ENCODE measurements around the gene ARPP21.

The ARPP21 gene

DNA sequence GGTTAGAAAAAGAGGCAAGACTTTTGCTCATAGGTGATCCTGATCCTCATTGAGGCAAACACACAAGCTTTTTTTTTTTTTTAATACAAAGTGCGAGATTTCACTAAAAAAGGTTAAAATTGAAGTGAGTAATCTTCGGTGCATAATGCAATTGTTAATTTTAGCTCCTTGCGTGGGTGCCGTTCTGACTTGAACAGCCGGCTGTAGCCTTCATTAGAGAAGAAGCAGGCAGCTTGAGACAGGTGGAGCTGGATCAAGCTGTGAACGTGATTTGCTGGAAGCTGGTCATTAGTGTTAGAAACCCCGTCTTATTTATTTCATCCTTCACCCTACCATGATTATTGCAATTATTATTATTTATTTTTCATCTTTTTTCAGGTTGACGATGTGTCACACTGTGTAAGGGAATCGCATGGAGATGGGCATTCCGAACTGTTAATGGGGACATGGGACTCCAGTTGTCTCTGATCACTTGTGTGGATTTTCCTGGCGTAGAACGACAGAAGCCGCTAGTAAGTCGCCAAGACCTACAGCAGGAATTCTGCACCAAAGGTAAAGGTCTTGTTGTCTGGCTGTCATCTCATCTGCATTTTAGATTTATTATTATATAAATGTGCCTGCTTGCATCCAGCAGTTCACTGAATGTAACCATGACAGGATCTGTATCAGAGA is 40.2 kb downstream of the ARPP21 start:
- DNase-seq = no peak

DNA sequence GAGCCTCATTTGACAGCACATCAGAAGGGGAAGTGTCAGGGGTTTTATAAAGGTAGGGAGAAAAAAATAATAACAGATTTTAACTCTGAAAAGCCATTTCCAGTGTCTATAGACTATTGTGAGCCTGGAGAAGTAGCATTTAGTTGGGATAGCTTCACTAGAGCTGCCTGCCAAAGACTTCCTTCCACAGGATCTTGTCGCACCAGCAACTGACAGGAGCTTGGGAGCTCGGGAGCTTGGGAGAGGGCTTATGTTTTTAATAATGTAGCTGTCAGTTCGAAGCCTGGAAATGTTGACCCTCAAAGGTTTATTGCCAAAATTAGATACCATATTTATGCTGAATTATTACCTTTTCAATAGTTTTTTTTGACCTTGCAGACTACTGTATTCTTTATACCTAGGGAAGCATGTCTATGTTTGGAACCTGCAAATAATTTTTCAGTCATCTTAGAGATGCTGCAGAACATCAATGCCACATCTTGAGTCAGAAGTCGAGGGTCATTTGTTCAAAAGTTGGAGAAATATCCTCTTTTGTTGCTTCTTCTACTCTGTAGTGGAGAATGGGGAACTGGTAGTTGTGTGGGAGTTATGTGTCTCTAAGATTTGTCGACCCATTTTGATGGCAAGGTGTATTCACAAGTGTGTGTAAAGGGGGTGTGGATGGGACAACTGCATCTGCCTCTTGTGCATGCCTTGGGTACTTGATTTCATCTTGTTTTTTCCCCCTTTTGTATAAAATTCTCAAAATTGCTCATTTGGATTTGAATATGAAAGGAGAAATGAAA is 41.7 kb downstream of the ARPP21 start:
- no peak for DNase-seq

DNA sequence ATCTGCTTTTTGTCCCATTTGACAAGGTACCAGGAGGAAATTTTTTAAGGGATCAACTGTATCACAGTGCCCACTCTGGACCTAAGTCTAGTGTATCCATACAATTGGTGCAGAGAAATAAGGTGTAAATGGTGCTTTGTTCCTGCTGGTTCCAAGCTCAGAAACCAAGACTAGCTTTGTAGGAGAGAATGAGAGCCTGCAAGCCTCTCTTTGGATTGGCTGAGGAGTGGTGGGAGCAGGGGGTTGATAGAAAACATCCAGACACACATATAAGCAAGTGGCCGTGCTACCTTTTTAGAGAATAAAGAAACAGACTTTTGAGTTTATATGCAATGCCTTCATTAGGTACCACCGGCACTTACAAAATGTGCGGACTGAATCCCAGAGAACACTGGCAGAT is 45.8 kb downstream of the ARPP21 start:
- no peak for DNase-seq

DNA sequence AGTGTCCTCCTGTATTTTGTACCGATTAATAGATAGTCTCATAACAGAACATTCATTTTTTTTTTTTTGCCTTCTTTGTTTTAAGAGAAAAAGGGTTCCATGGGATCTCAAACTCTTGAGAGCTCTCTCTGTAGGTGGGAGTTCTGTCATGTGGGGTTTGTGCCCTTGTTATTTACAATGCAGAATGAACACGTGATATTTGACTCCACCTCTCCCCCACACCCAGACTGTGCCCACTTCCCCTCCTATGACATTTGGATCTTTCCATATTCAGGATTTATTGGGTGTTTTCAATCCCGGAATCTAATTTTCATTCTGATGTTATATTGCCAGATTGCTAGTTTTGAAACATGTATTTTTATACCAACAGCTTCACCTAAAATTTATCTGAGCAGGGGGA is 49.5 kb downstream of the ARPP21 start:
- DNase-seq = no peak

DNA sequence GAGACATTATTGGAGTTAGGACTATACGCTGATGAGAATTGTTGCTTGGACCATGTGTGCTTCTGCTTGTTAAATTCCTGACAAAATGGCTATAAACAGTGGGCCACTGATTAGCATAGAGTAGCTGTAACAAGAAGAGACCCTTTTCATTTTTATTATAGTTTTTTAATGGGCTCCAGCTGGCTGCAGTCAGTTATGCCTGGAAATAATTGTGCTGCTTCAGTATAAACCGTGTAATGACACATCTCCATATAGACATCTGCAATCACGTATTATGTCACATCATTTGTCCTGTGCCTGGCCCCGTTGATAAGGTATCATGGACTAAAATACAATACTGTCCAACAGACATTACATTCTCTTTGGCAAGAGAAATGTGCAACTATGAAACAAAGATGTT is 50.9 kb downstream of the ARPP21 start:
- DNase-seq = no peak

DNA sequence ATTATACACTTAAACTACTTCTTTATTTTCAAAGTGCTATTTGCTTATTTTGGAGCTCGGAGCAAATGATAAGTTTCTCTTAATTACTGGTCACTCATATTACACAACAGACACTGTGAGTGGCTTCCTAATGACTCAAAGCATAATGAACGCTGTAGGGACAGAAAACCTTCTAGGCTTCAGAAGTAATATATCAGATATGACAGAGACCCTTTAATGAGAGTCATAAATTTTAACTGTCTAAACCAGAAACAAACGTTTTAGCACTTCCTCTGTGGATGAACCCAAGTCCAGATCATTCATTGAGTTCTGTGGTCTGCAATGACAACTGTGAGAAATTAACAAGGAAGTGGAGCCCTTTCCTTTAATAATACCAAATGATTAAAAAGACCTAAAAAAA is 66.6 kb downstream of the ARPP21 start:
- no peak for DNase-seq

DNA sequence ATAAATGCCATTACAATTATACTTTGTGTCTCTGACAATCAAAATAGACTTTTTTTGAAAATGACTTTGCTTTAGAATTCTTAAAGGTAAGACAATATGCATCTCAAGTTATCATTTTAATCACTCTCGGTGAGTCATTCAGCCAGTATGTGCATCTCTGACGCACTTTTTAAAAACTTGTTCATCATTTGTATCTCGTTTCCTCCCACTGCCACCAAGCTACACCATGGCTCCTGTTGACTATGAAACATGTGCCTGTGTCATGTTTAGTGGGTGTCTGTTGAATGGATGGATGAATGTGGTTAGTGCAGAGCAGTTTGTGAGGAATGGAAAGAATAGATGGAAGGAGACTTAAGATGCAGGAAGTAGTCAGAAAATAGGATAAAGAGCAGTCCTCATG is 68.6 kb downstream of the ARPP21 start:
- no peak for DNase-seq

DNA sequence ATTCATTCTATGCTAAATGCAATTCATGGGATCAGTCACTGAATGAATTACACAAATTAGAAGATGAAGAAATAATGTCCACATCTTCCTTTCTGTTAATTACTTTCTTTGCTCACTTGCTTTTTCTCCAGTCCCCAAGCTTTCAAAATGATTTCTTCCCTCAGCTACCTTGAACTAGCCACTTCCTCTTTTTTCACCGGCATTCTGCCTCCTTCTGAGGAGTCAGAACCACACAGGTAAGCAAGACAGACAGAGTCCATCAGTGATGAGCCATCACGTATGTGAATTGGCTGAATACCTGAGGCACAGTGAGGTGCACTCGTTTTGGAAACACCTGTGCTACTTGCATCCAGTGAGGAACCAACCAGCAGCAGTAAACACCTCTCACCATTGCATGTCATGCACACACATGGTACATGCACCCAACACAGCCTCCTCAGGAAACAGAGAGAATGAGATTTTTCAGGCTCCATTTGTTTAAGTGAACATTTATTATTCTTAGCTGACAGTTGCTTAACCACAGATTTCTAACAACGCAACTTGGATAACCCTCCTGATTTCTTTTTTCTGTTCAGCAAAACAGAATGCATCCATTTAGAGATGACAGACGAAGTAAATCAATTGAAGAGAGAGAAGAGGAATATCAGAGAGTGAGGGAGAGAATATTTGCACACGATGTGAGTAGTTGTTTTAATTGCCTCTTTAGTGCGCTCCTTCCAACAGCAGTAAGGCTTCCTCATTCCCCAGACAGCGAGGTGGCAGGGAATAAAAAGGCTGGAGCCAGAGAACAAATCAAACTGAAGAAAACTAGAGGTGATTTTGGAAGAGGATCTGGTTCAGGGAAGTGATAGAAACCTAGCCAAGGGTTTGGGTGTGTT is 69.3 kb downstream of the ARPP21 start:
- no peak for DNase-seq

DNA sequence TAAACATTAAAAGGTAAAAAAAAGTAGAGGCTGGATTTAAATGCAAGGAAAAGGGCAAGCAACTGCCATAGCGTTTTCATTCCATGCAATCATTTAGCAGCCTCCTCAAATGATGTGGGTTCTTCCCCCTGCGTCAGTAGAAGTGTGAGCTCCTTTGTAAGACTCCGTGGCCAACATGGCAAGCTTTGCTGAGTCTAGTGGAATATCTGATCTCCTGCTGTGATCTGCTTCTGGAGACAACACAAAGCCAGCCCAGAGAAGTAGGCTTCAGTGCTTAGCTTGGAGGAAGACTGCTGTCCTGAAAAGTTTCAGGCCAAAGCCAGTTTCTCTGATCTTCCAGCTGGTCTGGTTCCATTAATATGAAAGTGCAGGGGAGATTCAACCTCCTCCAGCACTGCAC is 70.4 kb downstream of the ARPP21 start:
- DNase-seq = no peak

DNA sequence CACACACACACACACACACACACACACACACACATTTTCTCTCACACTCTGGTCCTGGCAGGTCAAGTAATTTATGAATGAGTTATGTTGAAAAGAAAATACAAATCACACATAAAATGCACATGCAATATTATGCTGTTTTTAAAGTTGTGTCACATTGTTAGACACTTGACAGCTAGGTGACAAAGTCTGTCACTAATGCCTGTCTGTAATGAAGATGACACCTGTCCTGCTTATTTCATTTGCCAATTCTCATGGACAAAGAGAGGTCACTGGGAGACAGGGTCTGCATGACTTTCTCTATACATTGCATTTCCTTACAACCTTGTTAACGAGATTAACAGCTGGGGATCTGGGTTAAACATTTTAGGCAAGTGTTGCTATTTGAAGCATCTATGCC is 71.2 kb downstream of the ARPP21 start:
- DNase-seq = no peak

DNA sequence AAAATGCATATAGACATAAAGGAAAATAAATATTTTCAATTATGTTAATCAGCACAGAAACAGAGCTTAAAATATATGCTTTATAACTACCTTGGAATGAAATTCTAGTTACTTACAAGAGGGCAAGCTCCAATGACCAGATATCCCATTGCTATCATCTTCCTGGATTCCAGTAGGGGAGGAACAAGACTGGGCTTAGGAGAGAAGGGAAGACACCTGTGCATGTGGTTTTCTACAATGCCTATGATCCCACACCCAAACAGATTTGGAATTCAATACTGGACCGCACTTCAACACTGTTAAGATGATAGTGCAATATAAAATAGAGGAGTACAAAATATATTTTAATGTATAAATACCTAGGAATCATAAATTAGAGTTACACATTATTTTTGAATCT is 79.6 kb downstream of the ARPP21 start:
- no peak for DNase-seq

DNA sequence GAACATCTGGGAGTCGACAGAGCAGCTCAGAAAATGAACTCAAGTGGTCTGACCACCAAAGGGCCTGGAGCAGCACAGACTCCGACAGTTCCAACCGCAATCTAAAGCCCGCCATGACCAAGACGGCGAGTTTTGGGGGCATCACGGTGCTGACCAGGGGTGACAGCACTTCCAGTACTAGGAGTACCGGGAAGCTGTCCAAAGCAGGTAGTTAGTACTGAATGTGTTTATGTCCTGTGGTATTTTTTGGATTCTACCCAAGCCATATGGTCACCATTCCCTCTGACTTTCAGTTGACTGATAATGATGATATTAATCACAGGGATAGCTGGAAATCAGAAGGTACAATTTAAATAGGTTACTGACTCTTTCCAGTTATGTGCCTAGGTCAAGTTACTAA is 82.3 kb downstream of the ARPP21 start:
- no peak for DNase-seq

DNA sequence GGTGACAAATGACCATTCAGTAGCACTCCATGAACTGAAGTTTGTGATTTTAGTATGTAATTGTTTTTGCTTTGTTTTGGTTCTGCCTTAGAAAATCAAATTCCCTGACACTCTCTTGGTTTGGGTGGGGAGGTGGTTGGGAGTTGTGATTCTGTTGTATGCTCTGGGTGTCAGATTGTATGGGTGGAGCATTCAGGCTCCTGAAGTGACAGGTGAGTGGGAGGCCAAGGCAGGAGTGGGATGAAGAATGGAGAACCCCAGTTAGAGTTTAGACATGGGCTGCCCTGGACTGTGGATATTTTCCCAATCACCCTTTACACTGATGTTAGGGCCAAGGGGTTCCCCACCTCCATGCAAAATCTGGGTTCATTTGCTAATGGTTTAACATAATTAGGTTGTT is 83.6 kb downstream of the ARPP21 start:
- DNase-seq = no peak

DNA sequence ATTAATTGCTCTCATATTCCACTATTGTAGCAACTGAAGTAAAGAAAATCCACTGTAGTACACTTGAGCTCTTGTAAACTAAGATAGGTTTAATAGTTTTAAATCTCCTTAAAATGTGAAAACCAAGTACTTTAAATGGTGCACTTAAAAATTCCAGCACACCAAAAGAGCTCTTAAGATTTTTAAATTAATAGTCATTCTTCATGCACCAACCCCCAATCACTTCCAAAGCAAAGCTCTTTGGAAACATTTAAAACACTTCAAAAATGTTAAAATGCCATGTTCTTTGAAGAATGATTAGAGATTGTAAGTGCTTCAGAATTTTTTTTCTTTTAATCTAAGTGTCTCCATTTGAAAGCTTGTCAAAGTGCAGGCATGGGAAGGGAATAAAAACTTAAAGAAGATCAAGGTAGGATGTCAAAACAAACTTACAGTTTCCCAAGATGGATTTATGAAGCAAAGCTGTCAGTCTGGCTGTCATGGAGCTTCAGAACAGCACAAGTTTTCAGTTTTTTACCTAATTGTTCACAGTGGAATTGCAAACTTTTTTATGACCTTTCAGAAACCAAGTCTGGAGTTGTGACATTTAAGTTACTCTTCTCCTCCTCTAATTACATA is 84.3 kb downstream of the ARPP21 start:
- DNase-seq = no peak

DNA sequence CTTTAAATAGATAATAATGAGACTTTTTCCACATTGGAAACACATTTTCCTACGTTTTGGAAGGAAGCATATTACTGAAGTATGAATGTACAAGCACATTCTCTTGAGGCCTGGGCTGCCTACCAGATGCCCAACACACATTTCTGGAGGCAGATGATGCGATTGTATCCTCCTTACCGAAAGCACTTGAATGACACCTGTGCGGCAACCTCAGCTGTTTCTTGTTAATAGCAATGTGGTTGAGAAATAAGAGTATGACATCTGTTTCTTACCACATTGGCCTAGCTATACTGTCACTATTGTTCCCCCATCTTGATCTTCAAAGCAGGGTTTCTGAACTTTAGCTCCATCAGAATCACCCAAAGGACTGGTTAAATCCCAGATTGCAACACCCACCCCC is 84.8 kb downstream of the ARPP21 start:
- DNase-seq = no peak

DNA sequence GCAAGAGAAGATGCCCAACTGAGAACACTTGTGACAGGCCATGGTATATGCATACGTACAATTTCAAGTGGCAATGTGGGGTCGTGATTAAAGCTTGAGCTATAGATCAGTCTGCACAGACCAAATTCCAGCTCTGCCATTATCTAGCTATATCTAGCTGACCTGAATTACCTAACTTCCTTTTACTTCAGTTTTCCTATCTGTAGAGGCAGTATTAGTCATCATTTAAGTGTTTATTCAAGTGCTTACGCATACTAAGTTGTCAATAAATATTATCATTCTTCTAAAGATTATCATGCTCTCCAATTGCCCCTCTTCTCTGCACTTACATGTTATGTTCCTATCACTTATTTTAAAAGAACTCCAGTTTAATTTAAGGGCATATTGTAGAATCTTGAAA is 87.9 kb downstream of the ARPP21 start:
- DNase-seq = no peak

DNA sequence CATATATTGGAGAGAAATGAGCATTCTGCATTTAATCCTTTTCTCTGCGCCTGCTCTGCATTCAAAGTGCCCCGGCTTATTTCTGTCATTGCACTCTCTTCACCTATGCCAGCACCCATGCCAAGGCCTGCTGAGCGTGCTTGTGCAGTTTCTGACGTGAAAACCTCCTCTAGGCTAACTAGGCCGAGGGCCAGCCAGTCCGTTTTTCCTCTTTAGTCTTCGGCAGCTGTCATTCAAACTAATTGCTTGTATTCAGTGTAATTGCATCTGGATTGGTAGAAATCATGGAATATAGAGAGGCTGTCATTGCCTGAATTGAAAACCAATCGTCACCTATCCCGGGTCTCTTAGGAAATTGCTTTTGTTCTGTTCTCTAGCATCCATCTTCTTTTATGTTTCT is 94.0 kb downstream of the ARPP21 start:
- no peak for DNase-seq

DNA sequence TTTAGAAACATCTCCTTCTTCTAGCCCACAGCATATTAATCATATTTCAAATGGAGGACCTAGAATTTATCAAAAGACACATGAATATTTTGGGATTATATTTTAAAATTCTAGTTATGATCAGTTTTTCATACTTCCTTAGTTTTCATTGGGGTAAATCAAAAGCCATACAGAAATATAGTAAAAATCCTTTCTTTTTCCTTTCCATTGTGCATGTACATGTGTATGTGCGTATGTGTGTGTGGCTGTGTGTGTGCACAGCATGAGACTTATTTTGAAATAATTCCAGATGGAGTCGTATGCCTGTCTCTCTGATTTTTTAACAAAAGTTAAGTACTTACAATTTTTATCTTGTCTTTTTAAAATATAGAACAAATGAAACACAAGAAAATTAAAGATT is 94.5 kb downstream of the ARPP21 start:
- no peak for DNase-seq

DNA sequence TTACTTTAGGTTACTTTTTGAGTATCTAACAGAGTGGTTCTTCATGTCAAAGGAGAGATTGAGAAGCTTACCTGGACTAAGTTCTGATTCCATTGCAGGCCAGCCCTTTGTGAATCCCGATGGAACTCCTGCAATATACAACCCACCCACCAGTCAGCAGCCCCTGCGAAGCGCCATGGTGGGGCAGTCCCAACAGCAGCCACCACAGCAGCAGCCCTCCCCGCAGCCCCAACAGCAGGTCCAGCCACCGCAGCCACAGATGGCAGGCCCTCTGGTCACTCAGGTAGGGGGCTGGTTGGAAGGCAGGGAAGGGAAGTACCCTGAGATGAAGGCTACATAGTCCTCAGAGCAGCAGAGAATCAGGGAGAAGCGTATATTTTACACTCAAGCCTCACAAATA is 97.8 kb downstream of the ARPP21 start:
- DNase-seq = no peak

DNA sequence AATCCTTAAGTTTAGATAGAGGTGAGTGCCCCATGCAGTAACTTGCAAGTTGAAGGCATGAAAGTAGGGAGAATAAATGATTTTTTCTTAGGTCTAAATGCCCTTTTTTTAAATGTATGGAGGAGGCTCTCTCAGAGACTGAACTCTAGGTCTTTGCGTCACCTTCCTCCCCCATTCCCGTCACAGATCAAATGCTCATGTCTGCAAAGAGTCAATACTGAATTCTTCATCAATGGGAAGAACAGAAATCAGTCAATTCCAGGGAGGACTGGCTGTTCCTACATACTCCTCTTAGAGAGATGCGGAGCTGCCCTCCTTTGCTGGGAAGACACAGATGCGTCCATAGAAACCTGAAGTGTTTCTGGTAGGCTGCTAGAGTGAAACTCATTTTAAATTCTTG is 98.2 kb downstream of the ARPP21 start:
- DNase-seq = no peak

DNA sequence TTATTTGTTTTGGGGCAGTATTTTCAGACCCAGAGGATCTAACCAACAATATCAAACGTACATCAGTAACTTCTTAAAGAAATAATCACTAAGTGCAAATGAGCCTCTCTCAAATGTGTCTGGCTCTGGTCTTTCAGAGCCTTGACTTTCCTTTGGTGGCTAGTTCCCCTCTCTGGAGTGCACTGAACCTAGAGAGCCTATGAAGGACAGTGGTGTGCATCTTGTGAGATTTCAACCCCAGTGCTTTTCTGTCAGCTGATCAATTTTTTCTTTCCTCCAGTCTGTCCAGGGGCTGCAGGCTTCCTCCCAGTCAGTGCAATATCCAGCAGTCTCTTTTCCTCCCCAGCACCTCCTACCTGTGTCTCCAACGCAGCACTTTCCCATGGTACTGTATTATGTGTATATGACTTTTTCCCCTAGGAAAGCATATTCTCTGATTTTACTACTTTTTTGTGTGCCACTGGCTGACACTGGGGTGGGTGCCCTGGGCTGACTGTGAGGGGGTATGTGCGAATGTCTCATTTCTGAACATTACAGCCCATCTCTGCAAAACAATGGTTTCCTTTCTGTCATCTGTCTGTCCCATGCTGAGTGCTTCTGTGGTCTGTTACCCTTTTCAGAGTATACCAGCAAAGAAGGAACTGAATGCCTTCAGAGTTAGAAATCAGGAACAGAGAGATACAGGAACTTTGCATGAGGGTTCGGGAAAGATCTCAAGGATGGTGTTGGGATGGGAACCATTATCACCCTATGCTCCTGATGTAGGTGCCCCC is 98.8 kb downstream of the ARPP21 start:
- DNase-seq = no peak

DNA sequence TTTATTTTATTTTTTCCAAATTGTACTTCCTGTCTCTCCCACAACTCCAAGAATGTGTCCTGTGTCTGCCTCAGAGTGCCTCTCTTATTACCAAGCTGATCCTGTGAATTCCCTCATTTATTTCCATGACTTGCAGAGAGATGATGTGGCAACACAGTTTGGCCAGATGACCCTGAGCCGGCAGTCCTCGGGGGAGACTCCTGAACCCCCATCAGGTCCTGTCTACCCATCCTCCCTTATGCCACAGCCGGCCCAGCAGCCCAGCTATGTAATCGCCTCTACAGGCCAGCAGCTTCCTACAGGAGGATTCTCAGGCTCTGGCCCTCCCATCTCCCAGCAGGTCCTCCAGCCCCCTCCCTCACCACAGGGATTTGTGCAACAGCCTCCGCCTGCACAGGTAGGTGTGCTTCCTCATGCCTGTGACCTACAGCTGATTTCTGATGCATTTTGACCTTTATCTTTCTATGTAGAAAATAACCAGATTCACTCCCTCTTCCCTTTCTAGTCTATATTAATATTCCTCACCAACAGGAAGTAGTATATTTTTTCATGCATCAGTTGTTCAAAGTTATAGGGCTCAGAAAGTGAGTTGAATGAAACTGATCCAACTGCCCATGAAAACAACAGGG is 100.0 kb downstream of the ARPP21 start:
- DNase-seq = no peak

Measured in activated CD4-positive, alpha-beta T cell treated with anti-CD3 and anti-CD28 coated beads, Interleukin-2, amount 50 U/mL, for 4 hours (primary cell).